GM23248 (cell line): Measurements from ENCODE around the gene NOXO1. TPM values are rescaled to one million over a fixed set of nuclear protein-coding genes. Genes with fewer than 3 reads are reported as not detected.

Source experiments
- DNase-seq: peaks from one replicate; pipeline ENCODE4 v3.0.0-alpha.2; 2015
- H2AFZ ChIP-seq: fragments of 200-600 bp; sonication (generic); 2 replicates; pipeline ENCODE4 v1.6.1; 2016; ENCODE audit warnings: antibody characterized with exemption
- H3F3A ChIP-seq: fragments of 200-600 bp; sonication (generic); 2 replicates; pipeline ENCODE4 v1.6.1; 2016; ENCODE audit warnings: mild to moderate bottlenecking, antibody characterized with exemption, mixed run types; ENCODE audit not compliant: insufficient read depth
- H3K27ac ChIP-seq: fragments of 200-600 bp; sonication (generic); 2 replicates; pipeline ENCODE4 v1.5.1; 2016; ENCODE audit warnings: mild to moderate bottlenecking
- H3K27me3 ChIP-seq: fragments of 200-600 bp; sonication (generic); replicated peaks from 2 replicates; pipeline ENCODE4 v1.6.1; 2016; ENCODE audit warnings: mild to moderate bottlenecking; ENCODE audit not compliant: insufficient read depth
- H3K36me3 ChIP-seq: fragments of 200-600 bp; sonication (generic); 2 replicates; pipeline ENCODE4 v1.6.1; 2016; ENCODE audit warnings: low read depth, mild to moderate bottlenecking
- H3K4me1 ChIP-seq: fragments of 200-600 bp; sonication (generic); 2 replicates; pipeline ENCODE4 v1.6.1; 2016; ENCODE audit warnings: mild to moderate bottlenecking; ENCODE audit not compliant: insufficient read depth
- H3K4me2 ChIP-seq: fragments of 200-600 bp; sonication (generic); one replicate; pipeline ENCODE4 v1.6.1; 2016; ENCODE audit warnings: mild to moderate bottlenecking; ENCODE audit not compliant: unreplicated experiment
- H3K4me3 ChIP-seq: fragments of 200-600 bp; sonication (generic); 2 replicates; pipeline ENCODE4 v1.5.1; 2016; ENCODE audit warnings: mild to moderate bottlenecking
- H3K79me2 ChIP-seq: fragments of 200-600 bp; sonication (generic); 2 replicates; pipeline ENCODE4 v1.6.1; 2016; ENCODE audit warnings: mild to moderate bottlenecking; ENCODE audit not compliant: insufficient read depth
- H3K9ac ChIP-seq: fragments of 200-600 bp; sonication (generic); 2 replicates; pipeline ENCODE4 v1.6.1; 2016; ENCODE audit warnings: mild to moderate bottlenecking
- H3K9me2 ChIP-seq: fragments of 200-600 bp; sonication (generic); 2 replicates; pipeline ENCODE4 v1.6.1; 2016; ENCODE audit warnings: mixed run types, mild to moderate bottlenecking, moderate library complexity; ENCODE audit not compliant: insufficient read depth
- H3K9me3 ChIP-seq: fragments of 200-600 bp; sonication (generic); one replicate; pipeline ENCODE4 v1.6.1; 2017; ENCODE audit warnings: low read depth
- H4K20me1 ChIP-seq: fragments of 200-600 bp; sonication (generic); 2 replicates; pipeline ENCODE4 v1.6.0; 2016; ENCODE audit not compliant: insufficient read depth
- EZH2 ChIP-seq: fragments of 200-600 bp; sonication (generic); IDR thresholded peaks from 2 replicates; pipeline ENCODE4 v1.6.1; 2018; ENCODE audit warnings: antibody characterized with exemption, mild to moderate bottlenecking; ENCODE audit not compliant: insufficient read depth, poor library complexity, severe bottlenecking
- EZH2phosphoT487 ChIP-seq: fragments of 200-600 bp; sonication (generic); IDR thresholded peaks from 2 replicates; pipeline ENCODE4 v1.6.1; 2018; ENCODE audit warnings: antibody characterized with exemption, moderate library complexity, mild to moderate bottlenecking, low read depth; ENCODE audit not compliant: insufficient read depth
- WGBS, 2 experiments: methylation state at CpG; one replicate each; pipeline ENCODE4 v1.1.6; 2015 to 2017; ENCODE audit warnings: low lambda C conversion rate in 2 of 2, low coverage in 1 of 2; ENCODE audit errors: missing lambda C conversion rate in 2 of 2; 5-methylcytosine and 5-hydroxymethylcytosine counted together
- in situ Hi-C: fragments of 300-500 bp; cut with MboI; formaldehyde crosslinking; loops from 2 replicates; pipeline ENCODE4 v1.15.0; 2020
- polyA plus RNA-seq: library from polyadenylated mRNA; unstranded; fragments of >200 nt; fragmentation: Nextera tagmentation; extraction: Ambion mirVana; gene quantifications from 2 replicates; pipeline ENCODE4 v1.2.1, GENCODE V29; 2016
- total RNA-seq: library from RNA; depleted of rRNA; stranded (reverse); fragments of >200 nt; shearing (Covaris generic); gene quantifications from 2 replicates; pipeline ENCODE4 v1.2.3, GENCODE V29; 2014

NOXO1 gene
- total and polyA plus RNA-seq, 2 experiments from 2014 or later, result 0.23 TPM; not detected in 1

GRCh38 chr16:1997494-1998359 lies 16.5 kb upstream of the NOXO1 start:
- peaks cover 46% of the 10 kb centered on the region for H3F3A ChIP-seq
- H3K9me3 ChIP-seq, result no peaks in the 10 kb centered on the region
- TF ChIP-seq EZH2phosphoT487, result no peak
- TF ChIP-seq EZH2, result no peak
- in situ Hi-C loops, result no loop called here
- H3K9me2 ChIP-seq, result no peaks in the 10 kb centered on the region
- peaks cover 27% of the 10 kb centered on the region for H3K79me2 ChIP-seq
- H3K4me2 ChIP-seq, result peak overlapping the region; percentile 20
- no peak overlapping the region for H2AFZ ChIP-seq
- DNase-seq, result peak; percentile 82
- no peaks in the 10 kb centered on the region; the same call in 1 of the 2 replicates for H4K20me1 ChIP-seq
- no peak overlapping the region for H3K4me3 ChIP-seq
- WGBS, 2 experiments, result 20 to 22% methylated on average over 24 to 26 of the region's 26 CpGs
- H3K27me3 ChIP-seq, result no peaks in the 10 kb centered on the region
- peak overlapping the region; percentile 44 for H3K9ac ChIP-seq
- peak overlapping the region; percentile 67 for H3K27ac ChIP-seq
- H3K36me3 ChIP-seq, result peaks cover 20% of the 10 kb centered on the region
- peaks cover 24% of the 10 kb centered on the region for H3K4me1 ChIP-seq

DNA sequence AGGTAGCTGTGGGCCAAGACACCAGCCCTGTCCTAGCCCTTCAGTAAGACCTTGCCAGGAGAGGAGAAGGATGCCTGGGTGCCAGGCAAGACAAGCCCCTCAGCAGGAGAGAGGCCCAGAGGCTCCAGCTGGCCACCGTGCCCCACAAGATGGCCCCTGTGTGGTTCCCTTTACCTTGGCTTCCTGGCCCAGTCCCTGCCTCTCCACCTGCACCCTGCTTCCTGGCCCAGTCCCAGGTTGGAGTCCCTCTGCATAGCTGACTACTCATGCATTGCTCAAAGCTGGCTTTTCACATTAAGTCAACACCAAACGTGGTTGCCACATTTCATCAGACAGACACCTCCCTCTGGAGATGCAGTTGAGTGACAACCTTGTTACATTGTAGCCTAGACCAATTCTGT lies 12.5 kb upstream of the NOXO1 start:
- Histone ChIP-seq H3K27me3 (peaks cover 18% of the 10 kb centered on the region; the same call in 1 of the 2 replicates), H3K9ac (no peak overlapping the region), H2AFZ (no peak overlapping the region), H3F3A (peaks cover 46% of the 10 kb centered on the region), H4K20me1 (no peaks in the 10 kb centered on the region; the same call in 1 of the 2 replicates), H3K9me2 (no peaks in the 10 kb centered on the region), H3K4me2 (no peak overlapping the region), H3K4me3 (no peak overlapping the region), H3K4me1 (peaks cover 24% of the 10 kb centered on the region), H3K9me3 (no peaks in the 10 kb centered on the region), H3K36me3 (peaks cover 3% of the 10 kb centered on the region), H3K27ac (no peak overlapping the region), H3K79me2 (no peaks in the 10 kb centered on the region)
- DNase-seq, result peak; percentile 66
- no peak for TF ChIP-seq EZH2phosphoT487
- no peak for TF ChIP-seq EZH2
- in situ Hi-C loops, result no loop called here
- 61 to 63% methylated on average over 2 of the region's 2 CpGs for WGBS, 2 experiments

DNA sequence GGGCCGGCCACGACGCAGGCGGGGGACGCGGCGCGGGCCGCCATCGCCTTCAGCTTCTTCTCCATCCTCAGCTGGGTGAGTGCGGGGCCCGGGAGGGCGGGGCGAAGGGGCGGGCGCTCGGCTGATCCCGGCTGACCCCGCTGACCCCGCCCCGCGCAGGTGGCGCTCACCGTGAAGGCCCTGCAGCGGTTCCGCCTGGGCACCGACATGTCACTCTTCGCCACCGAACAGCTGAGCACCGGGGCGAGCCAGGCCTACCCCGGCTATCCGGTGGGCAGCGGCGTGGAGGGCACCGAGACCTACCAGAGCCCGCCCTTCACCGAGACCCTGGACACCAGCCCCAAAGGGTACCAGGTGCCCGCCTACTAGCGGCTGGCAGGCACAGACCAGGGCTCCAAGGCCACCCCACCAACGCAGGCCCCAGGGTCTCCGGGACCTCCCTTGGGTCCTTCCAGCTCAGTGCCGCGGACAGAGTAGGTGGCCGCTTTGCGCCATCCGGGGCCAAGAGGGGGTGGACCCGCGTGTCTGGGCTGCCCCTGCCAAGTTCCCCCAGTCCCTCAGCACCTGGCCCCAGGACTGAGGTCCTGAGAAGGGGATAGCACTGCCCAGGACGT lies 11.5 kb upstream of the NOXO1 start:
- peaks cover 18% of the 10 kb centered on the region for H3K4me1 ChIP-seq
- H2AFZ ChIP-seq, result 0 out of 2 replicates have a peak overlapping the region, but pooled peaks have one; percentile 49
- peaks cover 21% of the 10 kb centered on the region; the same call in 1 of the 2 replicates for H3K27me3 ChIP-seq
- no peaks in the 10 kb centered on the region for H3K79me2 ChIP-seq
- no peaks in the 10 kb centered on the region for H3K9me2 ChIP-seq
- no peak overlapping the region for H3K9ac ChIP-seq
- no peak overlapping the region for H3K27ac ChIP-seq
- in situ Hi-C loops, result no loop called here
- TF ChIP-seq EZH2phosphoT487 (no peak), EZH2 (no peak)
- 62 to 78% methylated on average over 15 to 50 of the region's 50 CpGs for WGBS, 2 experiments
- DNase-seq, result no peak
- H3K36me3 ChIP-seq, result 0 out of 2 replicates have a peak, but pooled peaks cover 3% of the 10 kb centered on the region
- H3F3A ChIP-seq, result peaks cover 37% of the 10 kb centered on the region
- no peak overlapping the region for H3K4me3 ChIP-seq
- H4K20me1 ChIP-seq, result no peaks in the 10 kb centered on the region; the same call in 1 of the 2 replicates
- no peaks in the 10 kb centered on the region for H3K9me3 ChIP-seq
- H3K4me2 ChIP-seq, result no peak overlapping the region

- H3K4me1 ChIP-seq, result peaks cover 12% of the 10 kb centered on the region
- no peak overlapping the region for H3K9ac ChIP-seq
- H3K79me2 ChIP-seq, result no peaks in the 10 kb centered on the region
- peaks cover 31% of the 10 kb centered on the region for H3F3A ChIP-seq
- 0 out of 2 replicates have a peak overlapping the region, but pooled peaks have one; percentile 27 for H3K4me3 ChIP-seq
- H3K9me2 ChIP-seq, result no peaks in the 10 kb centered on the region
- H3K4me2 ChIP-seq, result no peak overlapping the region
- H2AFZ ChIP-seq, result peak overlapping the region; percentile 49; the same call in 1 of the 2 replicates
- no peak overlapping the region for H3K27ac ChIP-seq
- H4K20me1 ChIP-seq, result no peaks in the 10 kb centered on the region
- no peaks in the 10 kb centered on the region for H3K9me3 ChIP-seq
- TF ChIP-seq EZH2phosphoT487 (no peak), EZH2 (no peak)
- H3K36me3 ChIP-seq, result 0 out of 2 replicates have a peak, but pooled peaks cover 3% of the 10 kb centered on the region
- in situ Hi-C loops, result no loop called here
- peaks cover 21% of the 10 kb centered on the region; the same call in 1 of the 2 replicates for H3K27me3 ChIP-seq
- WGBS, 2 experiments, result 9 to 12% methylated on average over 52 to 85 of the region's 96 CpGs
- peak; percentile 92 for DNase-seq
Measured at GRCh38 chr16:1991948-1992703, 10.9 kb upstream of the NOXO1 start.
